A375 (cell line): Measurements from ENCODE around the gene SMIM34. TPM values are rescaled to one million over a fixed set of nuclear protein-coding genes. Genes with fewer than 3 reads are reported as not detected.

Experiments used
- small RNA-seq: library from RNA; depleted of rRNA; stranded (forward); fragments of <200 nt; gene quantifications from one replicate; pipeline ENCODE3, GENCODE V24; 2014
- total RNA-seq: library from RNA; depleted of rRNA; stranded (reverse); fragments of >200 nt; shearing (Covaris generic); gene quantifications from 2 replicates; pipeline ENCODE4 v1.2.3, GENCODE V29; 2014; rRNA removed

The SMIM34 gene
- total RNA-seq = not detected in 2 replicates

GRCh38 chr21:34423805-34424204, at the start of gene SMIM34:
Gene SMIM34, minus strand, starts transcription at chr21:34423951. Its CDS starts 112 bp downstream, at chr21:34423839.

GRCh38 chr21:34374940-34375618, 48.7 kb downstream of the SMIM34 start, which contains the start of gene SMIM11:
Gene SMIM11, plus strand, starts transcription at chr21:34375507. Its CDS starts 3,998 bp downstream, at chr21:34379505.

Small RNA genes within 50 kb of the gene (small RNA-seq; reads per million reads assigned to genes)
- not detected for gene RF00614

Other genes starting within 250 kb of the SMIM34 start
- not detected in 2 replicates for gene KCNE2, start 59.9 kb downstream of the SMIM34 start, total RNA-seq
- 2.8 and 21.0 TPM in 2 replicates for gene SMIM11, start 48.4 kb downstream of the SMIM34 start, total RNA-seq
- 2.2 and 2.8 TPM in 2 replicates for gene KCNE1, start 88.3 kb upstream of the SMIM34 start, total RNA-seq
- 133 and 156 TPM in 2 replicates for gene RCAN1, start 191.2 kb upstream of the SMIM34 start, total RNA-seq
- not detected in 2 replicates for gene CLIC6, start 245.0 kb upstream of the SMIM34 start, total RNA-seq